H9 (cell line): ENCODE measurements around the gene RND3. TPM values are rescaled to one million over a fixed set of nuclear protein-coding genes. Genes with fewer than 3 reads are reported as not detected.

ENCODE experiments used
- DNase-seq: peaks from one replicate; pipeline ENCODE4 v3.0.0-alpha.2; 2017
- H2AFZ ChIP-seq: one replicate; pipeline ENCODE4 v1.6.1; 2013; ENCODE audit warnings: mild to moderate bottlenecking, low read length, control low read depth, moderate library complexity
- H2AK5ac ChIP-seq: 2 replicates; pipeline ENCODE4 v1.6.1; 2013; ENCODE audit warnings: low read length, control low read depth, mixed read lengths; ENCODE audit not compliant: insufficient read length
- H2BK120ac ChIP-seq: one replicate; pipeline ENCODE4 v1.6.1; 2013; ENCODE audit warnings: low read depth, mild to moderate bottlenecking, low read length, control low read depth, inconsistent platforms; ENCODE audit not compliant: poor library complexity, severe bottlenecking
- H2BK12ac ChIP-seq: 2 replicates; pipeline ENCODE4 v1.6.1; 2013; ENCODE audit warnings: low read length, control low read depth, mixed read lengths, low read depth; ENCODE audit not compliant: insufficient read length
- H2BK15ac ChIP-seq: 2 replicates; pipeline ENCODE4 v1.6.1; 2013; ENCODE audit warnings: low read depth, low read length, control low read depth
- H2BK20ac ChIP-seq: one replicate; pipeline ENCODE4 v1.6.1; 2013; ENCODE audit warnings: low read depth, mild to moderate bottlenecking, low read length, control low read depth, inconsistent platforms; ENCODE audit not compliant: poor library complexity, severe bottlenecking
- H2BK5ac ChIP-seq: 2 replicates; pipeline ENCODE4 v1.6.1; 2013; ENCODE audit warnings: low read length, control low read depth, mixed read lengths; ENCODE audit not compliant: insufficient read length
- H3K14ac ChIP-seq: 2 replicates; pipeline ENCODE4 v1.6.1; 2013; ENCODE audit warnings: low read length, control low read depth; ENCODE audit not compliant: insufficient read depth
- H3K18ac ChIP-seq: 2 replicates; pipeline ENCODE4 v1.6.1; 2013; ENCODE audit warnings: low read depth, mild to moderate bottlenecking, mixed read lengths, low read length, control low read depth; ENCODE audit not compliant: insufficient read length
- H3K23ac ChIP-seq: 2 replicates; pipeline ENCODE4 v1.6.1; 2013; ENCODE audit warnings: low read length, control low read depth, mixed read lengths, low read depth; ENCODE audit not compliant: insufficient read length
- H3K23me2 ChIP-seq: 2 replicates; pipeline ENCODE4 v1.6.1; 2013; ENCODE audit warnings: low read depth, mild to moderate bottlenecking, mixed read lengths, low read length, control low read depth; ENCODE audit not compliant: insufficient read length, poor library complexity, severe bottlenecking
- H3K27ac ChIP-seq: 2 replicates; pipeline ENCODE4 v1.5.1; 2013; ENCODE audit warnings: low read length, control low read depth, mixed read lengths, low read depth; ENCODE audit not compliant: insufficient read length
- H3K27me3 ChIP-seq: 2 replicates; pipeline ENCODE4 v1.6.1; 2013; ENCODE audit warnings: low read length, control low read depth, inconsistent platforms; ENCODE audit not compliant: insufficient read depth
- H3K4ac ChIP-seq: 2 replicates; pipeline ENCODE4 v1.6.1; 2013; ENCODE audit warnings: low read depth, mild to moderate bottlenecking, control low read depth, inconsistent platforms, low read length, moderate library complexity
- H3K4me1 ChIP-seq: 2 replicates; pipeline ENCODE4 v1.6.1; 2013; ENCODE audit warnings: low read length, control low read depth, inconsistent platforms; ENCODE audit not compliant: insufficient read depth
- H3K4me2 ChIP-seq: 2 replicates; pipeline ENCODE4 v1.6.1; 2013; ENCODE audit warnings: low read length, control low read depth, mixed read lengths; ENCODE audit not compliant: insufficient read length, insufficient read depth
- H3K56ac ChIP-seq: 2 replicates; pipeline ENCODE4 v1.6.1; 2013; ENCODE audit warnings: low read depth, mild to moderate bottlenecking, mixed read lengths, low read length, control low read depth; ENCODE audit not compliant: insufficient read length
- H3K79me1 ChIP-seq: 2 replicates; pipeline ENCODE4 v1.6.1; 2013; ENCODE audit warnings: low read depth, mild to moderate bottlenecking, moderate library complexity, low read length, control low read depth, inconsistent platforms; ENCODE audit not compliant: insufficient read depth, poor library complexity, severe bottlenecking
- H3K79me2 ChIP-seq: 2 replicates; pipeline ENCODE4 v1.6.1; 2013; ENCODE audit warnings: low read length, control low read depth, inconsistent platforms; ENCODE audit not compliant: insufficient read depth
- H3K9ac ChIP-seq: 2 replicates; pipeline ENCODE4 v1.6.1; 2013; ENCODE audit warnings: low read length, control low read depth, mixed read lengths; ENCODE audit not compliant: insufficient read length; ENCODE audit errors: extremely low read depth
- H3K9me3 ChIP-seq: one replicate; pipeline ENCODE4 v1.6.1; 2013; ENCODE audit warnings: low read depth, low read length, inconsistent platforms; ENCODE audit not compliant: control insufficient read depth
- H3T11ph ChIP-seq: one replicate; pipeline ENCODE4 v1.6.1; 2013; ENCODE audit warnings: mild to moderate bottlenecking, low read length, control low read depth, inconsistent platforms
- H4K20me1 ChIP-seq: one replicate; pipeline ENCODE4 v1.6.1; 2013; ENCODE audit not compliant: control insufficient read depth, insufficient read length, insufficient read depth
- H4K5ac ChIP-seq: 2 replicates; pipeline ENCODE4 v1.6.1; 2013; ENCODE audit warnings: low read depth, mild to moderate bottlenecking, mixed read lengths, low read length, control low read depth; ENCODE audit not compliant: insufficient read length
- H4K8ac ChIP-seq: replicated peaks from 2 replicates; pipeline ENCODE4 v1.6.1; 2013; ENCODE audit warnings: low read length, control low read depth, mixed read lengths, low read depth; ENCODE audit not compliant: insufficient read length
- H4K91ac ChIP-seq: 2 replicates; pipeline ENCODE4 v1.6.1; 2013; ENCODE audit warnings: low read depth, mild to moderate bottlenecking, moderate library complexity, mixed read lengths, low read length, control low read depth; ENCODE audit not compliant: insufficient read length
- H3K27ac Mint-ChIP-seq, 3 experiments: 2 replicates in 2 of 3; 3 replicates in 1 of 3; pipeline ENCODE4 v1.8.0; 2020 to 2021; ENCODE audit warnings: mixed read lengths in 3 of 3, mild to moderate bottlenecking in 1 of 3, moderate library complexity in 1 of 3
- H3K27me3 Mint-ChIP-seq: 2 replicates; pipeline ENCODE4 v1.8.0; 2021; ENCODE audit warnings: low read depth, mild to moderate bottlenecking, moderate library complexity, mixed read lengths
- H3K36me3 Mint-ChIP-seq, 3 experiments: 2 replicates in 2 of 3; 3 replicates in 1 of 3; pipeline ENCODE4 v1.8.0; 2020 to 2021; ENCODE audit warnings: low read depth in 3 of 3, mixed read lengths in 3 of 3; ENCODE audit not compliant: insufficient read depth in 1 of 3
- H3K4me1 Mint-ChIP-seq, 2 experiments: 2 replicates each; pipeline ENCODE4 v1.8.0; 2020; ENCODE audit warnings: mixed read lengths in 2 of 2
- H3K4me3 Mint-ChIP-seq, 2 experiments: 2 replicates in 1 of 2; 3 replicates in 1 of 2; pipeline ENCODE4 v1.8.0; 2020 to 2021; ENCODE audit warnings: mild to moderate bottlenecking in 2 of 2, mixed read lengths in 2 of 2, moderate library complexity in 1 of 2
- H3K9me3 Mint-ChIP-seq, 2 experiments: 2 replicates in 1 of 2; 3 replicates in 1 of 2; pipeline ENCODE4 v1.8.0; 2020; ENCODE audit warnings: mild to moderate bottlenecking in 2 of 2, mixed read lengths in 2 of 2, moderate library complexity in 1 of 2
- CTCF ChIP-seq: fragments of 200-600 bp; sonication (generic); conservative IDR thresholded peaks from 3 replicates; pipeline ENCODE4 v1.8.0; 2021; ENCODE audit warnings: antibody characterized with exemption, mild to moderate bottlenecking
- WGBS: extraction: QIAGEN DNeasy Blood & Tissue Kit; methylation state at CpG from one replicate; pipeline ENCODE4 v1.1.7; 2013; ENCODE audit warnings: missing lambda C conversion rate, low lambda C conversion rate, mixed read lengths; ENCODE audit not compliant: insufficient read length; ENCODE audit errors: extremely low coverage; 5-methylcytosine and 5-hydroxymethylcytosine counted together
- total RNA-seq: library from RNA; stranded (reverse); gene quantifications from 2 replicates; pipeline ENCODE4 v1.2.1, GENCODE V29; 2021

The RND3 gene
- total RNA-seq, 1 experiment from 2014 or later: 62.6 TPM

GRCh38 chr2:150427298-150427697, 60.2 kb downstream of the RND3 start:
- Histone ChIP-seq H3K9me3 (no peaks in the 10 kb centered on the region), H3K14ac (no peak overlapping the region)
- H3K4me1 Mint-ChIP-seq: peaks cover 32 to 39% of the 10 kb centered on the region in 2 experiments

More at GRCh38 chr2:150427298-150427697, 60.2 kb downstream of the RND3 start:
- no peak overlapping the region for H3T11ph ChIP-seq
- TF ChIP-seq CTCF: no peak
- Mint-ChIP-seq H3K4me3 (no peak overlapping the region), H3K27ac (no peak overlapping the region), H3K9me3 (no peaks in the 10 kb centered on the region), H3K27me3 (no peaks in the 10 kb centered on the region), H3K36me3 (no peaks in the 10 kb centered on the region)
- H3K4me1 ChIP-seq: no peaks in the 10 kb centered on the region; the same call in 1 of the 2 replicates
- H3K56ac ChIP-seq: no peak overlapping the region
- no peak overlapping the region for H3K23ac ChIP-seq
- no peaks in the 10 kb centered on the region for H3K27me3 ChIP-seq
- H2BK12ac ChIP-seq: no peak overlapping the region
- no peak for DNase-seq
- no peak overlapping the region for H4K8ac ChIP-seq
- H3K4me2 ChIP-seq: no peak overlapping the region
- no peaks in the 10 kb centered on the region for H3K79me1 ChIP-seq
- no peak overlapping the region for H2AK5ac ChIP-seq
- no peak overlapping the region for H3K18ac ChIP-seq
- no peak overlapping the region for H2AFZ ChIP-seq
- no peaks in the 10 kb centered on the region for H3K23me2 ChIP-seq
- H2BK120ac ChIP-seq: no peak overlapping the region
- no peak overlapping the region for H4K91ac ChIP-seq
- H4K5ac ChIP-seq: no peak overlapping the region
- no peak overlapping the region for H3K4ac ChIP-seq
- H3K9ac ChIP-seq: no peak overlapping the region
- no peak overlapping the region for H2BK15ac ChIP-seq
- H4K20me1 ChIP-seq: no peaks in the 10 kb centered on the region
- no peak overlapping the region for H3K27ac ChIP-seq
- H2BK5ac ChIP-seq: no peak overlapping the region
- H3K79me2 ChIP-seq: no peaks in the 10 kb centered on the region
- no peak overlapping the region for H2BK20ac ChIP-seq
- no CpG with 5 or more reads among the region's 3 CpGs for WGBS
